Myocyte (in vitro differentiated cells): ENCODE measurements around the gene HEXIM2. TPM values are rescaled to one million over a fixed set of nuclear protein-coding genes. Genes with fewer than 3 reads are reported as not detected.

Experiments
- DNase-seq: peaks from one replicate; pipeline ENCODE4 v3.0.0-alpha.2; 2012; ENCODE audit warnings: low read depth
- total RNA-seq: library from RNA; depleted of rRNA; stranded (reverse); fragments of >200 nt; gene quantifications from 2 replicates; pipeline ENCODE4 v1.2.3, GENCODE V29; 2014

The HEXIM2 gene
- total RNA-seq, 1 donor from 2014 or later = 13.5 TPM

- DNase-seq = no peak
Measured at GRCh38 chr17:45143767-45144198, 17.9 kb upstream of the HEXIM2 start.

GRCh38 chr17:45144199-45145034, 17.3 kb upstream of the HEXIM2 start:
- DNase-seq = no peak

- DNase-seq = no peak
Measured at GRCh38 chr17:45145035-45145389, 16.7 kb upstream of the HEXIM2 start.

GRCh38 chr17:45146166-45146565, 15.5 kb upstream of the HEXIM2 start:
- DNase-seq = no peak

- DNase-seq = no peak
Measured at GRCh38 chr17:45146592-45146889, 15.1 kb upstream of the HEXIM2 start.

- peak; percentile 83 for DNase-seq
Measured at GRCh38 chr17:45146890-45147580, 14.6 kb upstream of the HEXIM2 start.

GRCh38 chr17:45147581-45148182, 14.0 kb upstream of the HEXIM2 start:
- DNase-seq = peak; percentile 94

GRCh38 chr17:45148183-45149036, 13.3 kb upstream of the HEXIM2 start, which contains the start of gene HEXIM1:
HEXIM1 (plus strand) TSS chr17:45148475; CDS start chr17:45149191, 716 bp downstream.
- DNase-seq = peak; percentile 100

GRCh38 chr17:45149037-45149668, 12.5 kb upstream of the HEXIM2 start:
- DNase-seq = peak; percentile 95

- peak; percentile 63 for DNase-seq
Measured at GRCh38 chr17:45149669-45150664, 11.7 kb upstream of the HEXIM2 start.

GRCh38 chr17:45150911-45151809, 10.5 kb upstream of the HEXIM2 start:
- no peak for DNase-seq

- no peak for DNase-seq
Measured at GRCh38 chr17:45155029-45155428, 6.6 kb upstream of the HEXIM2 start.

GRCh38 chr17:45155483-45155882, 6.2 kb upstream of the HEXIM2 start:
- no peak for DNase-seq

- no peak for DNase-seq
Measured at GRCh38 chr17:45156242-45156641, 5.4 kb upstream of the HEXIM2 start.

- peak; percentile 87 for DNase-seq
Measured at GRCh38 chr17:45160447-45161287, 1.0 kb upstream of the HEXIM2 start.

- DNase-seq = no peak
Measured at GRCh38 chr17:45162025-45162687, 481 bp downstream of the HEXIM2 start.

GRCh38 chr17:45164734-45165269, 3.1 kb downstream of the HEXIM2 start:
- DNase-seq = no peak
